Activated CD4-positive, alpha-beta T cell treated with anti-CD3 and anti-CD28 coated beads for 24 hours (primary cell): ENCODE data around the gene EDEM1.
"Not testable (repeated sequence)": the region's sequence is repeated elsewhere in the genome, so short reads cannot be mapped to it uniquely, and the experiment has no call there.

Source experiments
- DNase-seq, 2 donors: peaks; one replicate each; pipeline ENCODE4 v3.0.0-alpha.2; 2020; ENCODE audit warnings: low read depth in 2 of 2

Gene EDEM1

GRCh38 chr3:5172018-5172417 lies 15.5 kb upstream of the EDEM1 start:
- DNase-seq = no peak

DNA sequence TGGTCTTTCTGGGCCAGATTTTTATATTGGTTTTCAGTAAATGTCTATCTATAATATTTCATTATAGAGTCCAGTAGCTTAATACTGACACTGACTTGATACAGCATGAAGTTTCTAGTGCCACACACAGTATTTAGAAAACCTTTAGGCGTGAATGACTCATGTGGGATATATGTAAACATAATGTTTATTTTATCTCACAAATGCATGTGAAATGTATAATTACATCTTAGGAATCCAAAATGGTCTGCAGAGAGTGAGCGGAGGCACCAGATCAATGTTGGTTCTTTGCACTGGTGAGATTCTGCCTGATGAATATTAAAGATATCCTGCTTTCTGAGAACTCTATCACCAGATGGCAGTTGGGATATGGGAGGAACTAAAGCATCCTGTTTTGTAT lies 8.5 kb upstream of the EDEM1 start:
- not testable (repeated sequence) for DNase-seq

GRCh38 chr3:5181469-5182141 lies 5.9 kb upstream of the EDEM1 start:
- DNase-seq = no peak

GRCh38 chr3:5183714-5184113 lies 3.8 kb upstream of the EDEM1 start:
- not testable (repeated sequence) for DNase-seq

GRCh38 chr3:5184499-5184898 lies 3.0 kb upstream of the EDEM1 start:
- no peak for DNase-seq

GRCh38 chr3:5185093-5185673 lies 2.3 kb upstream of the EDEM1 start:
- no peak for DNase-seq

DNA sequence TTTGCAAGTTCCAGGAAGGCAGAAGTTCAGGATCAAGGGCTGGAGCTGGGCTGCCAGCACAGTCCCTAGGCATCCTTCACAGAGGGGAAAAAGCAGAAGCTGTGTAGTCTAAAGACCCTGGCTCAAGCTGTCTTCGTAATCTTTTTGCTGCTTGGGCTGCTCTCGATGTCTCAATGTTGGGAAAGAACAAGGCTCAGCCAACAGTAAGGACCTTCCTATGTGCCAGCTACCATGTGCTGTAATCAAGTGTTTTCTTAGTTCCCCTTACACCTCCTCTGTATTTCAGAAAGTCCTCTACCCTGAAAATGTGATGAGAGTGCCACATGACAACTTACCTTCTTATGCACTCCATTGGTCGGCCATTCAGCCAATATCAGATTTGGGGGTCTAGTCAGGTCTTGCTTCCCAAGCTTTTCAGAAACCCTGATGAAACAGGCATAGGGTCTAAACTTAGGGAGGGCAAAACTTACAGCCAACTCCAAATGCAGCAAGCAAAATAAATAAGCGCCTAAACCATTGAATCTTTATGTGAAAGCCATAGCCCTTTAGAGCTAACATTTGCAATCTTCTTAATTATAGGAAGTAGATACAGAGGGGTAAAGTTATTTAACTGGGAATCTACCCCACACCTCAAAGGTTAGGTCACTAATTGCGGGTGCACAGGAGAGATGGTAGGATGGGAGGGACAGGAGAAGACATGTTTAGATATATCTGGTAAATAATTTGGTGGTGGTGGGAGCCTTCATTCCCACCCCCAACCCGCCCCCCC lies 1.2 kb upstream of the EDEM1 start:
- DNase-seq = no peak

GRCh38 chr3:5186858-5187155 lies 700 bp upstream of the EDEM1 start:
- DNase-seq = no peak

- DNase-seq = peak in 1 of 2 donors; percentile 13
Measured at GRCh38 chr3:5187920-5188418, 462 bp downstream of the EDEM1 start.

DNA sequence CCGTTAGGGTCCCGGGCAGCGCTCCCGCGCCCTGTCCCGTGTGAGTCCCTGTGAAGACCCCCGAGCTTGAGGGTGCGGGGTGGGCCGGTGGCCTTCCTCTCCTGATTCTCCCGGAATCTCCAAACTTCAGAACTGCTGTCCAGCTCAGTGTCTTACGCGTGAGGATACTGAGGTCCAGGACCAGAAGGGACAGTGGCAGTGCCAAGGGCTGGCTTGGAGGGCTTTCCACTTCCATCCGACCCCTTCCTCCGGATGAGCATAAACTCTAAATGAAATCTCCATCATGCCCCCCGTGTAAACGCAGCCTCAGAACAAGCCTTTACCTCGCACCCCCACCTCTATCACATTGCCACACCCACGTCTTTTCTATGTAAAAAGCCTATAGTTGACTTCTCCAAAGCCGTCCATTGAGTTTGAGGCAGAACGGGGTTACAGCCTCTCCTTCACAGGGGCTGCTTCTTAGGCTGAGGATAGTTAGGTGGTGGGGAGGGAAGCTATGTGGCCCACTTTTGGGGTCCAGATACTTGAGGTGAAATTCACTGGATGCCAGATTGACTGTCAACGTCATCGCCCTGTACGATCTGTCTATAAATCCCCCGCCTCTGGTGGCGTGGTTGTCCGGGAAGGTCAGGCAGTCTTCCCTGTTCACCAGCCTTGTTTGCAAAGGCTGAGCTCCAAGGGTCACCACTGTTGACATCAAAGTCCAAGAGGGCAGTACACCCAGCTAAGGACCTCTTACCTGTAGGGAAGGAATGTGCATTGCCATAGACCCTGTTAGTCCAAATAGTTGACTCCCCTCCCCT lies 1.1 kb downstream of the EDEM1 start:
- DNase-seq = no peak

DNA sequence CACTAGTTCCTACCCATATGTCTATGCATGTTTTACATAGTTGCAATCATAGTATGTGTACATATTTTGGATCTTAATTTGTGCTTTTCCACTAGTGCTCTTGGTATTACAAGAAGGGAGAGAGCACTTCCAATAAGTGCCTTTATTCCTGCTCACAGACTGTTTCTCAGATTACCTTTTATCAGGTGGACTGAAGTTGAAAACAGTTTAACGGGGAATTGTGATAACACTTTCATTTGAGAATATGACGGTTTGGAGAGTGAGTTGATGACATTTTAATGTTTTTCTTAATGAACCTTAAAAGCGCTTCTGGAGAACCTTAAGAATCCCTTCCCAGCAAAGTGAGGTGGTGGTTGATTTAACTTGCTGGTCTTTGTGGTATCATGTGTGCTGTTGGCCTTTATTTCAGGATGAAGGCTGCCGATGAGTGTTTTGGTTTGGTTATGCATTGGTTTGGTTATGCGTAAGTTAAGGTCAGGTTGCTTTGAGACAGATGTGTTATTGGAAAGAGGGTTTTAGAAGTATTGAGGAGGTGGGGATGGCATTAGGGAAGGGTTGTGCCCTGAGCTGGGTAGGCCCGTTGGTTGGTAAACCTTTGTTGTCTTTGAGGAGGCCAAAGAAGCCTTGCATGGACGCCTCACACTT lies 2.8 kb downstream of the EDEM1 start:
- DNase-seq = no peak

- DNase-seq = no peak
Measured at GRCh38 chr3:5191555-5192304, 4.2 kb downstream of the EDEM1 start.

DNA sequence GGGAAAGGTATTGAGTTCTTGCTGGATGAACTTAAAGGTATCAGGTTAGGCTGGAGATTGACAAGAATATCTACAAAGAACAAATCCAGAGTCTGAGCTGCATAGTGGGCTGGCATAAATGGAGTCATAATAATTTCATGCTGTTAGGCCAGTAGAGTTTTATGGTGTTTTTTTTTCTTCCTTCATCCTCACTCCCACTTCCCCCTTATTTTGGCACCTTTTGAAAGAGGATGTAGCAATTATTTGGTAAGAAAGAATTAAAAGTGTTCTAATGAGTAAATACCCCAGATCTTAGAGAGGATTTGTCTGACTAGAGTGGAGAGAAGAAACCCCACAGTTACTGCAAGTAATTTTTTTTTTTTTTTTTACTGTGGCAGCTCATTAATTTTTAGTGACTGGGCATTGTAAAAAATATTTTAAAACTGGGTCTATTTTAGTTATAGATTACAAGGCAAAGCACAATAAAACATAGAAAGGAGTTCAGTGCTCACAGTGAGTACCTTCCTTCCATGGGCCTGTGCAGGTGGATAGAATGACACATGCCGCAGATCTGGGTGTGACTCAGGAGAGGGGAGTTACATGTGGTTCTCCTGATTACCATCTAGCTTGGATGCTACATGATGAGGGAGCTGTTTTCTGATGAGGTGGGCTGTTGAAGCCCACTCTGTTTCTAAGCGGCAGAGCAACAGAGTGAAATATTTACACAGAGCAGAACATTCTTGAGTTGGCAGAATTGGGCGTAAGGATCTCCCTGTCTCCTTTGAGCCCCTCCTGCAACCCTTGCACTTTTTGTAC lies 5.3 kb downstream of the EDEM1 start:
- no peak for DNase-seq

GRCh38 chr3:5194341-5194740 lies 6.8 kb downstream of the EDEM1 start:
- no peak for DNase-seq

DNA sequence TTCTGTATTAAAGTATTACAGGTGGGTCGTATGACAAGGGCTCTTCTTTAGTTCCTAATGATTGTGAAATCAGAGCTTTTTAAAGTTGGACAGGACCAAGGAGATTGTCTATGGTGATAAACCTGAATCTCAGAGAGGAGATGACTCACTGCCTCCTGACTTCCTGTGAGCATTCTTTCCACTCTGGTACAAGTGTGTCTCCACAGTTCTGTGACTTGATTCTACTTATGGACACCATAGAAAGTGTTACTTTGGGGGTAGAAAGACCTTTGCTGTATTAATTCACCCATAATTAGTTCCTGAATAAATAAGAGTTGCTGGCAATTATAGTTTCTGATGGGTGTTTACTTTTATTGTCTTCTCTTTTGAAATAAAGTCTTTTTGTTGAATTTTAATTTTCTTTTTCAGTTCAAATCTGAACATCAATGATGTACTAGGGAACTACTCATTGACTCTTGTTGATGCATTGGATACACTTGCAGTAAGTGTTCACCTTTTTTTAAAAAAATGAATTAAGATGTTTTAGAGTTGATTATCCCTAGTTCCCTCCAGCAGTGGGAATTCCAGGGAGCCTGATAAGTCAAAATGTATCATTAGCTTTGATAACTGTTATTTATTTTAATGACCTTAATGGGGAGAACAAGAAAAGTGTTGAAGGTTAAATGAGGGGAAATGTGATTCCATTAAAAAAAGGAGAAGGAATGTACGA lies 7.4 kb downstream of the EDEM1 start:
- no peak for DNase-seq

GRCh38 chr3:5195605-5196004 lies 8.1 kb downstream of the EDEM1 start:
- DNase-seq = no peak

- DNase-seq = no peak
Measured at GRCh38 chr3:5197022-5197421, 9.5 kb downstream of the EDEM1 start.

DNA sequence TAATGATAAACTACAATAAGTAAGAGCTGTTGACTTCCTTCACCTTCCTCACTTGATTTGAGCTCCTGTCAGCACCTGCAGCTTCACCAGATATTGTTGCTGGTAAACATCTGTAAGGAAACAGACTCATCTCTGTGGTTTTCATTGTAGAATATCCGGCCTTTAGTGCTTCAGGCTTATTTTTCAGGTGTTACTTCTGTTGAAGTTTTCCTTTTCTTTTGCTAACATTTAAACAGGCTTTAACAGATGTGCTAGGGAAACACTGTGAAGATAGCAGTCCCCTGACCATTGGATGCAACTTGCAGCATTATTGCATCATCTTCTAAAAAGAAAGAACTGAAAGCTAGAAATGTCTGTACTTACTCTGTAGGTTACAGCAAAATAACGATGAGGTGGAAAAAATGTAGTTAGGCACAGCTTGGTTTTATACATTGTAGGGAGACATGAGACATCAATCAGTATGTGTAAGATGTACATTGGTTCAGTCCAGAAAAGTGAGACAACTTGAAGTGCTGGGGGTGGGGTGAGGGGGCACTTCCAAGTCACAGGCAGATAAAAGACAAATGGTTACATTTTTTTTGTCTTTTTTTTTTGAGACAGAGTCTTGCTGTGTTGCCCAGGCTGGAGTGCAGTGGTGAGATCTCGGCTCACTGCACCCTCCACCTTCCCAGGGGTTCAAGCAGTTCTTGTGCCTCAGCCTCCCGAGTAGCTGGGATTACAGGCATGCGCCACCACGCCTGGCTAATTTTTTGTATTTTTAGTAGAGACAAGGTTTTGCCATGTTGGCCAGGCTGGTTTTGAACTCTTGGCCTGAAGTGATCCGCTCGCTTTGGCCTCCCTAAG lies 10.2 kb downstream of the EDEM1 start:
- DNase-seq = no peak

DNA sequence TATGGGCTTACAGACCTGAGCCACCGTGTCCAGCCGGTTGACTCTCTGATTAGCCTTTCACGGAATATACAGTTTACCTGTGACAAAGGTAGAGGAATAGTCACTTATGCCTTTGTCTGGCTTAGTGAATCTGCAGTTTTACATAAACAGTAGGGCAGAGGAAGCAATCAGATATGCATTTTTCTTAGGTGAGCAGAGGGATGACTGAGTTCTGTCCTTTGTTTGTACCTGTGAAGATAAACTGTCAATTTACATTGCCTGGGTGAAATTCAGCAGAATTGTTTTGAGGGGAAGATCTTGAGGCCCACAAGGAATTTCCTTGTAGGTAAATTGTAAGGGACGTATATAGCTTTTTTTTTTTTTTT lies 10.8 kb downstream of the EDEM1 start:
- DNase-seq = no peak
